OCI-LY3 (cell line): ENCODE results near the gene H2BW1.
A peak's percentile ranks its signal among the peaks of the same experiment; 100 is the strongest.
"Not testable (repeated sequence)": the region's sequence is repeated elsewhere in the genome, so short reads cannot be mapped to it uniquely, and the experiment has no call there.

ENCODE experiments used
- H2AFZ ChIP-seq: fragments of 200-600, 300-600 bp; shearing (Covaris generic); 2 replicates; pipeline ENCODE4 v1.6.0; 2014; ENCODE audit warnings: antibody characterized with exemption, low read depth, low read length
- H3K27ac ChIP-seq: fragments of 200-600, 300-600 bp; sonication (generic); 2 replicates; pipeline ENCODE4 v1.5.1; 2014; ENCODE audit warnings: mild to moderate bottlenecking, low read length, moderate library complexity, mixed read lengths
- H3K27me3 ChIP-seq: fragments of 200-600, 300-600 bp; sonication (generic); 2 replicates; pipeline ENCODE4 v1.6.1; 2014; ENCODE audit warnings: low read depth, low read length, mixed read lengths
- H3K36me3 ChIP-seq: fragments of 200-600, 300-600 bp; sonication (generic); replicated peaks from 2 replicates; pipeline ENCODE3; 2014; ENCODE audit warnings: low read depth, low read length, mixed read lengths
- H3K4me1 ChIP-seq: fragments of 300-600, 200-600 bp; sonication (generic); 2 replicates; pipeline ENCODE4 v1.6.1; 2014; ENCODE audit warnings: low read length, mixed read lengths
- H3K4me2 ChIP-seq: fragments of 200-600, 300-600 bp; sonication (generic); 2 replicates; pipeline ENCODE4 v1.6.1; 2014; ENCODE audit warnings: low read length, mixed read lengths
- H3K4me3 ChIP-seq: fragments of 300-600, 200-600 bp; sonication (generic); 2 replicates; pipeline ENCODE4 v1.5.1; 2014; ENCODE audit warnings: antibody characterized with exemption, mild to moderate bottlenecking, low read length, moderate library complexity
- H3K79me2 ChIP-seq: fragments of 300-600, 200-600 bp; shearing (Covaris generic); 2 replicates; pipeline ENCODE4 v1.6.1; 2014; ENCODE audit warnings: mild to moderate bottlenecking, low read length, mixed read lengths
- H3K9ac ChIP-seq: fragments of 300-600, 200-600 bp; shearing (Covaris generic); 2 replicates; pipeline ENCODE4 v1.6.0; 2014; ENCODE audit warnings: mild to moderate bottlenecking, low read length, moderate library complexity
- H3K9me3 ChIP-seq: fragments of 200-600, 300-600 bp; shearing (Covaris generic); 2 replicates; pipeline ENCODE4 v1.6.1; 2014; ENCODE audit warnings: low read length, mixed read lengths; ENCODE audit not compliant: insufficient read depth
- H4K20me1 ChIP-seq: fragments of 200-600, 300-600 bp; sonication (generic); 2 replicates; pipeline ENCODE4 v1.6.1; 2016; ENCODE audit warnings: low read length, mixed read lengths; ENCODE audit not compliant: insufficient read depth
- EZH2phosphoT487 ChIP-seq: fragments of 200-600 bp; shearing (Covaris generic); IDR thresholded peaks from 2 replicates; pipeline ENCODE4 v1.6.1; 2018; ENCODE audit warnings: antibody characterized with exemption, mixed run types, low read depth
- TF ChIP-seq, protein P1 (sequence below): fragments of 200-600, 300-600 bp; sonication (generic); IDR thresholded peaks from 2 replicates; pipeline ENCODE4 v1.5.1; 2014; ENCODE audit warnings: antibody characterized with exemption, low read length, low read depth

H2BW1 gene

DNA sequence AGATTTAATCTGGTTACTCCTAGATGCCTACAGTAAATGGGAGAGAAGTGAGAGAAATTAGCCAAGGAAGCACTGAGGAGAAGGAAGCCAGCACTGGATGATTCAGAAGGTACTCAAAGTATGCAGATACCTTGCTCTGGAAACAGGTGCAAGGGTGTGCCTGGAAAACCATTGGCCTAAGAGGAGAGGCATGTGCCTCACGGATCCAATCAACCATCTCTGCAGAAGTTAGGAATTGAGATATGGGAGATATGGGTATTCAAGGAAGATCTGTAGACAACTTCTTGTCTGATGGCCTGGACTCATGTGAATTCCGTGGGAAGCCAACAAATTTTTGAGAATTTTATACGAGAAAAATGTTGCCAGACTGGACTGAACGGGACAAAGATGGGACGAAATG is 4.7 kb downstream of the H2BW1 start:
- Histone ChIP-seq H3K4me1 (no peaks in the 10 kb centered on the region), H3K79me2 (no peaks in the 10 kb centered on the region), H3K9ac (no peak overlapping the region), H3K4me2 (no peak overlapping the region), H2AFZ (no peak overlapping the region), H4K20me1 (no peaks in the 10 kb centered on the region), H3K27ac (no peak overlapping the region), H3K27me3 (no peaks in the 10 kb centered on the region), H3K9me3 (no peaks in the 10 kb centered on the region), H3K36me3 (no peaks in the 10 kb centered on the region), H3K4me3 (no peak overlapping the region)
- TF ChIP-seq EZH2phosphoT487 = no peak
- TF ChIP-seq, protein P1, sequence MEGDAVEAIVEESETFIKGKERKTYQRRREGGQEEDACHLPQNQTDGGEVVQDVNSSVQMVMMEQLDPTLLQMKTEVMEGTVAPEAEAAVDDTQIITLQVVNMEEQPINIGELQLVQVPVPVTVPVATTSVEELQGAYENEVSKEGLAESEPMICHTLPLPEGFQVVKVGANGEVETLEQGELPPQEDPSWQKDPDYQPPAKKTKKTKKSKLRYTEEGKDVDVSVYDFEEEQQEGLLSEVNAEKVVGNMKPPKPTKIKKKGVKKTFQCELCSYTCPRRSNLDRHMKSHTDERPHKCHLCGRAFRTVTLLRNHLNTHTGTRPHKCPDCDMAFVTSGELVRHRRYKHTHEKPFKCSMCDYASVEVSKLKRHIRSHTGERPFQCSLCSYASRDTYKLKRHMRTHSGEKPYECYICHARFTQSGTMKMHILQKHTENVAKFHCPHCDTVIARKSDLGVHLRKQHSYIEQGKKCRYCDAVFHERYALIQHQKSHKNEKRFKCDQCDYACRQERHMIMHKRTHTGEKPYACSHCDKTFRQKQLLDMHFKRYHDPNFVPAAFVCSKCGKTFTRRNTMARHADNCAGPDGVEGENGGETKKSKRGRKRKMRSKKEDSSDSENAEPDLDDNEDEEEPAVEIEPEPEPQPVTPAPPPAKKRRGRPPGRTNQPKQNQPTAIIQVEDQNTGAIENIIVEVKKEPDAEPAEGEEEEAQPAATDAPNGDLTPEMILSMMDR = no peak

DNA sequence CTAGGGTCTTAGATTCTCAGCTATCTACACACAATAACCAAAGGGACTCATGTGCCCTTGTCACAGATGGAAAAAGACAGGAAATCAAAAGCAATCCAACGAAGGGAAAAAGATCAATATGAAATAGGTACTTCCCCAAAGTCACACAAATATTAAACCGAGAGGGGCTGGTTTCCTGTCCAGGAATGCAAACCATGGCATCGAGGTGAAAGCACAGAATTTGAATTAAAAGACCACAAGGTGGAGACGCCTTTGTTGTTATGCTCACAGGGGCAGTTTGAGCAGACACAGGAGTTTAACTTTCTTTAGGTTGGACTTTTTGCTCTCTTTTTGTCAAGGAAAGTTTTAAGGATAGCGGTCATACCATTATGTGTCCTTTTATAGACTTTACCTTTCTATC is 14.3 kb downstream of the H2BW1 start:
- no peaks in the 10 kb centered on the region for H3K79me2 ChIP-seq
- no peak overlapping the region for H3K27ac ChIP-seq
- no peak overlapping the region for H2AFZ ChIP-seq
- TF ChIP-seq EZH2phosphoT487 = no peak
- TF ChIP-seq, protein P1 = no peak
- H3K4me2 ChIP-seq = peak overlapping the region; percentile 52
- H3K36me3 ChIP-seq = no peaks in the 10 kb centered on the region
- peaks cover 8% of the 10 kb centered on the region; the same call in 1 of the 2 replicates for H3K27me3 ChIP-seq
- H3K4me3 ChIP-seq = no peak overlapping the region
- H4K20me1 ChIP-seq = no peaks in the 10 kb centered on the region
- no peaks in the 10 kb centered on the region for H3K9me3 ChIP-seq
- no peak overlapping the region for H3K9ac ChIP-seq
- peaks cover 7% of the 10 kb centered on the region for H3K4me1 ChIP-seq

DNA sequence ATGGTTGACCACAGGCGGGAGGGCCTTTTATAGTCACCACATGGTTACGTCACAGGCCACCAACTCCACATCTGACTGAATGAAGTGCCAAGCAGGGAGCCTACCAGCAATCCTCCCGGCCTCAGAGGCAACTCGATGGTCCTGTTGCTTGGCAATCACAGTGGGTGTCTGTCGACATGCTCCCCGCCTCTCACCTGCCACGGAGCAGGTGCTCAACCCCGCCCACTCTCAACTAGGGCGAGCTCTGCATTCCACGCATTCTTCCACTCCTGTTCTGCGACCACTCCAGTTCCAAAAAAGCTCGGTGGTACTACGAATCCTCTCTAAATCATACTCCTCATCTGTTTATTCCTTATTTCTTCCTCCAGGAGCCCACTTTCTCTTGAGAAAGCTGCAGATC is 30.0 kb downstream of the H2BW1 start:
- H3K4me3 ChIP-seq, H3K27ac ChIP-seq, H3K27me3 ChIP-seq, H3K79me2 ChIP-seq, H2AFZ ChIP-seq, H3K36me3 ChIP-seq, H3K9me3 ChIP-seq, H3K4me1 ChIP-seq, H3K4me2 ChIP-seq, H3K9ac ChIP-seq, H4K20me1 ChIP-seq: not testable (repeated sequence)

DNA sequence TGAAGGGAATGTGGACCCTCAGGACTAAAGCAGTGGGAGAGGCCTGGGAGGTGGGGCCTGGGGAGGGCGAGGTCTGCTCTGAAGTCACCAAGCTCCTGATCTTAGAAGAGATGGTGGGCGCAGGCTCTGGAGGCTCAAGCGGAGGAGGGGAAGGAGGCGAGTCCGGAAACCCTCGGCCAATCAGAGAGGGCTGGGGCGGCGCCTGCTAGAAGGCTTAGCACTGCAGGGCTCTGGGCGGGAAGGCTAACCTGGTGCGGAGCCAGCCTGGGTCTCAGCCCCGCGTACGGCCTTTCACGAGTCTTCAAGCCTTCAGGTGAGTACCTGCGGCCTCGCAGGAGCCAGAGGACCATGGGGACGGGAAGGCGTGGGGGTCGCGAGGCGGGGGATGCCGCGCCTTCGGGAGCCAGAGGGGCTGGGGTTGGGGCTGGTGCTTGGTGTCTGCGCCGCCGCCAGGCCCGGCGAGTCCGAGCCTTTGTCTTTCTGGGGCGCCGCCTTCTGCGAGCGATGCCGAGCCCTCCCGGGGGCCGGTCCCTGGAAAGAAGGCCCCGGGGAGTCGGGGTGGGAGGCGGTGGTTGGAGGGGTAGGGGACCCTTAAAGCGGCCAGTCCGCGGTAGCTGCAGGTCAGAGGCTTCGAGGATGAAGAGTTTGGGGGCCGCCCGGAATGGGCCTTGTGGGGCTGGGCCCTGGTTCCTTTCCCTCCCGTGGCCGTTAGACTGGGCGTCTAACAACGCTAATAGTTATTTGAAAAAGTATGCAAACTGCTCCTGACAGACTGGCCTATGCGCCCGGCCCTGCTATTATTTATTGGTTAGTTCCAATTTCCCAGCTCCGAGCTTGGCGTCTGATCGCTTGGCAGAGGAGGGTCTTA is 50.9 kb downstream of the H2BW1 start, which contains the start of gene TMSB15B:
TSS of gene TMSB15B (plus strand) at position 217 of the 868 bp plus-strand sequence.
- H4K20me1 ChIP-seq, H3K27me3 ChIP-seq, H3K9ac ChIP-seq, H3K9me3 ChIP-seq, H3K4me2 ChIP-seq, H3K4me1 ChIP-seq, H3K36me3 ChIP-seq, H3K79me2 ChIP-seq, H3K27ac ChIP-seq, H2AFZ ChIP-seq, H3K4me3 ChIP-seq: not testable (repeated sequence)
